Measurements from ENCODE around the gene HNRNPD. TPM values are rescaled to one million over a fixed set of nuclear protein-coding genes. Genes with fewer than 3 reads are reported as not detected.
"Not testable (repeated sequence)": the region's sequence is repeated elsewhere in the genome, so short reads cannot be mapped to it uniquely, and the experiment has no call there.

The HNRNPD gene
- total RNA-seq, 1 donor: 32.6 TPM

DNA sequence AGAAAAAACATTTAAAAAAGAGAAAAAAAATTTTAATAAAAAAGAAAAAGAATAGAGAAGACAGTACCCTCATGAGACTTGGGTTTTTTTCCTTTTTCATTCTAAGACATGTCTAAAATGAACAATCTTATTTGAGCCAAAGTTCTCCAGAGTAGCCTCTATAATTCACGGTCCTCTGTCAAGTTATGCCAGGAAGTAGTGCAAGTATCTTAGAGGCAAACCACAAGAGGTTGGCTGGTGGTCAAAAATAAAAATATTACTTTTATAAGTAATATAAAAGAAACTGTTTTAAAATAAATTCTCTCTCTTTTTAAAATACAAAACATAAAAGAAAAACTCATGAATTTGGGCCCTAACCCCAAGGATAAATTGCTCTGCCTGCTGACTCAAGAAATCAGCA is 29.9 kb upstream of the HNRNPD start:
- TF ChIP-seq, protein P1, sequence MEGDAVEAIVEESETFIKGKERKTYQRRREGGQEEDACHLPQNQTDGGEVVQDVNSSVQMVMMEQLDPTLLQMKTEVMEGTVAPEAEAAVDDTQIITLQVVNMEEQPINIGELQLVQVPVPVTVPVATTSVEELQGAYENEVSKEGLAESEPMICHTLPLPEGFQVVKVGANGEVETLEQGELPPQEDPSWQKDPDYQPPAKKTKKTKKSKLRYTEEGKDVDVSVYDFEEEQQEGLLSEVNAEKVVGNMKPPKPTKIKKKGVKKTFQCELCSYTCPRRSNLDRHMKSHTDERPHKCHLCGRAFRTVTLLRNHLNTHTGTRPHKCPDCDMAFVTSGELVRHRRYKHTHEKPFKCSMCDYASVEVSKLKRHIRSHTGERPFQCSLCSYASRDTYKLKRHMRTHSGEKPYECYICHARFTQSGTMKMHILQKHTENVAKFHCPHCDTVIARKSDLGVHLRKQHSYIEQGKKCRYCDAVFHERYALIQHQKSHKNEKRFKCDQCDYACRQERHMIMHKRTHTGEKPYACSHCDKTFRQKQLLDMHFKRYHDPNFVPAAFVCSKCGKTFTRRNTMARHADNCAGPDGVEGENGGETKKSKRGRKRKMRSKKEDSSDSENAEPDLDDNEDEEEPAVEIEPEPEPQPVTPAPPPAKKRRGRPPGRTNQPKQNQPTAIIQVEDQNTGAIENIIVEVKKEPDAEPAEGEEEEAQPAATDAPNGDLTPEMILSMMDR (IDR thresholded peaks at IDR 0.05; ENCODE audit: insufficient read depth, low read length): no peak
- no peak overlapping the region for H3K4me3 ChIP-seq (ENCODE audit: low read depth, low read length)
- peak; percentile 46 for DNase-seq (ENCODE audit: low read depth)

DNA sequence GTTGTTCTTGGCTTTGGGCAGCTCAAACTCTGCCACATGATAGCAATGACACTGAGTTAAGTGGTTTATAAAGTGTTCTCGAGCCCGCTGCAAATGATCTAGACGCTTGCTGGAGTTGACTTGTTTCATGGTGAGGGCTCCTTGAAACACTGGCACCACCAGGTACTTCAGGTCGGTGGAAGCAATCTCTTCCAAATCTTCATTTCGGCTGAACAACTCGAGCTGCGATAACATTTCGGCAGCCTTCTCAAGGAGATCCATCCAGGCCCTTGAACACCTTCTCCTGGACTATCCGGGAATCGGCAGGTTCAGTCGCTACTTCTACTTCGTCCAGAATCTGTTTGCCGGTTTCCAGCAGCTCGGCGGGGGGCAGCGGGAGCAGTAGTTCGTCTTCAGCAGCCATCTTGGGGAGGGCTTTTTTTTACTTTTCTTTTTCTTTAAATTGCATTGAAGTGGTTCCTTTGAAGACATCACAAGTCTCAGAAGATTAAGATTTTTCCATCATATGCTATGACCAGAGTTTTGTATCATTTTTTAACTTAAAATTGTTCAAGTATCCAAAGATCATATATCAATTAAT is 28.5 kb upstream of the HNRNPD start:
- no peak overlapping the region for H3K4me3 ChIP-seq (ENCODE audit: low read depth, low read length)
- no peak for DNase-seq (ENCODE audit: low read depth)
- TF ChIP-seq, protein P1 (IDR thresholded peaks at IDR 0.05; ENCODE audit: insufficient read depth, low read length): no peak

DNA sequence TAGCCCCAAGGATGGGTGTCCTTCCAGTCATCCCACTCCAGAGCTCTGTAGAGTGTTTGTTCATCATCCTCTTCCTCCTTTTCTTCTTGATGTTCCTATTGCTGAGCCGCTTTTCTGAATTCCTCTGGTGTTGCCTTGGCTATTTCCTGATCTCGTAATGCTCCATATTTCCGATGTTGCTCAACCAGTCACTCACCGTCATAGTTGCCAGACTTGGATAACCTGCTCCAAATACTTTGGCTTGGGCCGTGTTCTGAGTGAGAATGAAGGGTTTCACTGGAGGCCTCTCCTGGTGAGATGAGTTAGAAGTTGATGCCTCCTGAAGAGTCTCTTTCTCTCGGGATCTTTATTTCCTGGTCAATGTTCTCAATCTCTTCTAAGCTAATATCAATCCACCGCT is 27.8 kb upstream of the HNRNPD start:
- TF ChIP-seq, protein P1 (IDR thresholded peaks at IDR 0.05; ENCODE audit: insufficient read depth, low read length): no peak
- DNase-seq (ENCODE audit: low read depth): no peak
- H3K4me3 ChIP-seq (ENCODE audit: low read depth, low read length): no peak overlapping the region

DNA sequence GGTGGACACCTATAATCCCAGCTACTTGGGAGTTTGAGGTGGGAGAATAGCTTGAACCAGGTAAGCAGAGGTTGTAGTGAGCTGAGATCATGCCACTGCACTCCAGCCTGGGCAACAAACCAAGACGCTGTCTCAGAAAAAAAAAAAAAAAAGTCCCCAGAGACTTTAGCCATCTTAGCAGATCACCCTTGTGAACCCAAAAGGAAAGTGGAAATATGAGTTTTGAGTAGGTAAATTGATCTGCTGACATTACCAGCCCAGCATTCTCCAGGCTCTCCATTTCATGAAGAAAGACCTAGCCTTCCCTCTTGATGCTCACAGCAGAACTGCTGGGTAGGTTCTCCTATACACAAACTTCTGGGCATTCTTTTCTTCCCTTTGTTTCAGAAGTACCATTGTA is 24.5 kb upstream of the HNRNPD start:
- TF ChIP-seq, protein P1 (IDR thresholded peaks at IDR 0.05; ENCODE audit: insufficient read depth, low read length): no peak
- no peak overlapping the region for H3K4me3 ChIP-seq (ENCODE audit: low read depth, low read length)
- no peak for DNase-seq (ENCODE audit: low read depth)

DNA sequence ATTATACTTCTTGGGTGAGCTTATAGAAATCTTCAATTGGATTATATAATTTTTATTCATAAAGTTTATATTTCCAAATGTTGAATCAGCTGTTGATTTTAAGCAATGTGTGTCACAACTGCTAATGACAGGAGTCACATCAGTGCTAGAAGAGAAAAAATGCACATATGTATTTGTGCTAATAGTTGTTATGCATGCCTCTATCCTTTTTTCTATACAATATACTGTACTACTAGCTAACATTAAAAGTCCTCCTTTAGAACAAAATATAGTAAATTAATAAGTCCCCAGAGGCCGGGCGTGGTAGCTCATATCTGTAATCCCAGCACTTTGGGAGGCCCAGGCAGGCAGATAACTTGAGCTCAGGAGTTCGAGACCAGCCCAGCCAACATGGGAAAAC is 23.7 kb upstream of the HNRNPD start:
- DNase-seq (ENCODE audit: low read depth): no peak
- TF ChIP-seq, protein P1 (IDR thresholded peaks at IDR 0.05; ENCODE audit: insufficient read depth, low read length): no peak

DNA sequence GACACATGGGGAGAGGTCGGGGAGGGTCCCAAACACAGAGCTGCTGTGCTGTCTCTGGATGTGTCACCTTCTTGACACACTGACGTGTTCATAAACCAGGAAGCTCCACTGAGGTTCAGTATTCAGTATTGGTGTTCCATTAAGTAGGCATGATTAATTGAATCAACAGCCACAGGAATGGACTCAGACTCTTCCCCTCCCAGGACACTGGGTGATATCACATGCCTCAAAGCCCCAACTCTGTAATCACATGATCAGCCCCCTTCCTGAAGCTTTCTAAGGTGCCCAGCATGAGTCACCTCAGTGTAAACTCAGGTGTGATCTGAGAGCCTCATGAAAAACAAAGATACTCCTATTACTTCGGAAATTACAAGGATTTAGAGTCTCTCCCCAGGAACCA is 21.1 kb upstream of the HNRNPD start:
- H3K4me3 ChIP-seq (ENCODE audit: low read depth, low read length): no peak overlapping the region
- TF ChIP-seq, protein P1 (IDR thresholded peaks at IDR 0.05; ENCODE audit: insufficient read depth, low read length): no peak
- DNase-seq (ENCODE audit: low read depth): no peak

More for the DNA sequence above, 23.7 kb upstream of the HNRNPD start:
- H3K4me3 ChIP-seq (ENCODE audit: low read depth, low read length): no peak overlapping the region

DNA sequence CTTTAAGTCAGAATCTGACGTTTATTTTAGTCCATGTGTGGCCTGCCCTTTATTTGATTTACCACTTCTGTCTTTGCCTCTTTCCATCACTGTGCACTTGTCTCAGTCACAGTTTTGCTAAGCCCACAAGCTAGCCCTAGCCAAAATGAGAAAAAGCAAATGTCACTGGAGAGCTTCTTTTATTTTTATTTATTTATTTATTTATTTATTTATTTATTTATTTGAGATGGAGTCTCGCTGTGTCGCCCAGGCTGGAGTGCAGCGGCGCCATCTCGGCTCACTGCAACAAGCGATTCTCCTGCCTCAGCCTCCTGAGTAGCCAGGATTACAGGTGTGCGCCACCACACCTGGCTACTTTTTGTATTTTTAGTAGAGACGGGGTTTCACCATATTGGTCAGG is 16.3 kb upstream of the HNRNPD start:
- DNase-seq (ENCODE audit: low read depth); H3K4me3 ChIP-seq (ENCODE audit: low read depth, low read length): not testable (repeated sequence)
